HG02981 (cell line): ENCODE data around the gene ANO10.
A peak's percentile ranks its signal among the peaks of the same experiment; 100 is the strongest.
"Not testable (repeated sequence)": the region's sequence is repeated elsewhere in the genome, so short reads cannot be mapped to it uniquely, and the experiment has no call there.

ENCODE experiments used
- ATAC-seq: cut with Tn5 transposase; IDR thresholded peaks from one replicate; pipeline ENCODE4 v1.9.1; 2021; ENCODE audit warnings: mild to moderate bottlenecking, moderate library complexity; ENCODE audit not compliant: unreplicated experiment

The ANO10 gene

DNA sequence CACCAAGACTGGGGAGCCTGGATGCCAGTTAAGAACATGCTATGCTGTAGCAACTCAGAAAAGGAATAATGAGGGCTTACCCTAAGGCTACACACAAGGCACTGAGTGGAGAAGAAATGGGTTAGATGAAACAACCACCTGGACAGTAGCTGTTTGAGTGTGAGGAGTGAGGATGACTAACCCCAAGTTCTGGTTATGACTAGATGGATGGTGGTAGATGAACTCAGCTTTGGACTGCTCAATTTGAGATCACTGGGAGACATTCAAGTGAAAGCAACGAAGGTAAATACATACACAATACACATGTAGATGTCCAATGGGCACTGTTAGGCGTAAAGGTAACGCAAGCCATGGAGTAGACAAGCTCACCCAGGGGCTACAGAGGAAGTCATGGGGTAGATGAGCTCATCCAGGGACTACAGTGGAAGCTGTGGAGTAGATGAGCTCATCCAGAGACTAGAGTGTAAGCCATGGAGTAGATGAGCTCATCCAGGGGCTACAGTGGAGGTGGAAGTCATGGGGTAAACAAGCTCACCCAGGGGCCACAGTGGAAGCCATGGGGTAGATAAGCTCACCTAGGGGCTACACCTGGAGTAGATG lies 98.3 kb downstream of the ANO10 start:
- peak; percentile 81 for ATAC-seq

DNA sequence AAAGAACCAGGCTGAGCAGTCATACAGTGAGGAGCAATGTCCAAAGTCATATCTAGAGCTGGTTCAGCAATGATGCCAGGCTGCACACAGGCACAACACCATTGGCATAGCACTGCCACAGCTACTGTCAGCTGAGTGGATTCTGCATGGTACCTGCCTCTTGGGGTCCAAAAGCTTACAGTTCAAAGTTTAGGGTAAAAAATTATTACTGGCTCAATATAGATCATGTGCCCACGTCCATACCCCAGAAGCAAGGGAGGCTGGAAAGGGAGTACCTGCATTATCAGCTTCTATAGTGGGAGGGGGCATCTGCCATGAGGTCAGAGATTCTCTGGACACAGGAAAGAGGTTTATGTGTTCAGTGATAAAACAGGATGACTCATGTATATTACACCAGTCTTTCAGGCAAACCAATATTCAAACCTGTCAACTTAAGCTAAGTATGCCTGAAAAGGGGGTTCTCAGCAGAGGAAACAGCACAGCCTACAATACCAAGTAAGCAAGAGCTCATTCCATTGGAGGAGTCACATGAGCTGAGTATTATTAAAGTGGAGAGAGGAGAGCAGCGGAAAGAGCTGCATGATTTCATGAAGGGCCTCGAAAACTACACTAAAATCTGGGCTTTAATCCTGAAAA lies 99.0 kb downstream of the ANO10 start:
- ATAC-seq: no peak

- no peak for ATAC-seq
Measured at GRCh38 chr3:43521941-43522340, 99.9 kb downstream of the ANO10 start.

GRCh38 chr3:43518515-43518914 lies 103.3 kb downstream of the ANO10 start:
- ATAC-seq: not testable (repeated sequence)

DNA sequence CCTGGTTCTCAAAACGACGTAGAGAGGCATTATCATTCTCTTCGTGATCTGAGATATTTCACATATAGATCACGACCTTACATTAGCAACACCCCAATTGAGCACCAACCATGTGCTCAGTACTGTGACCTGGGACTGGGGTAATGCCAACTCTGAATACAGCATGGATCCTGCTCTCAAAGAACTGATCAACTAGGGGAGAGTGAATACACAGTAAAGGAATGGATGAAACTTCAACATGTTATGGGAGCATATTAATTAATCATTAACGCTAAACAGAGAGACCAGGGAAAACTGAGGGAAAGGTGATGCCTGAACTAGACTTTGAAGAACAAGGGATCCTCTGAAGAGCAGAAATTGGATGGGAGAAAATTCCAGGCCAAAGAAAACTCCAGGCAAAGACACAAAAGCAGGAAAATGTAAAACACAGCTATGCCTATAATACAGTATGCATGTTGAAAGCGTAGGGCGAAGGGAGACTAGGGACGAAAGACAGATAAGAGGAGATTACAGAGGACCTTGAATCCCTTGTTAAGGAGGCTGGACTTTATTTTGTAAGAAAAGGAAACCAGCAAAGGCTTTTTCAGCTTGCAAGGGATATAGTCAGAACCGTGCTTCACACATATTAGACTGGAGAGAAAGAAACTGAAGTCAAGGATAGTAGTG lies 105.7 kb downstream of the ANO10 start:
- no peak for ATAC-seq

GRCh38 chr3:43515208-43515917 lies 106.4 kb downstream of the ANO10 start:
- ATAC-seq: no peak

DNA sequence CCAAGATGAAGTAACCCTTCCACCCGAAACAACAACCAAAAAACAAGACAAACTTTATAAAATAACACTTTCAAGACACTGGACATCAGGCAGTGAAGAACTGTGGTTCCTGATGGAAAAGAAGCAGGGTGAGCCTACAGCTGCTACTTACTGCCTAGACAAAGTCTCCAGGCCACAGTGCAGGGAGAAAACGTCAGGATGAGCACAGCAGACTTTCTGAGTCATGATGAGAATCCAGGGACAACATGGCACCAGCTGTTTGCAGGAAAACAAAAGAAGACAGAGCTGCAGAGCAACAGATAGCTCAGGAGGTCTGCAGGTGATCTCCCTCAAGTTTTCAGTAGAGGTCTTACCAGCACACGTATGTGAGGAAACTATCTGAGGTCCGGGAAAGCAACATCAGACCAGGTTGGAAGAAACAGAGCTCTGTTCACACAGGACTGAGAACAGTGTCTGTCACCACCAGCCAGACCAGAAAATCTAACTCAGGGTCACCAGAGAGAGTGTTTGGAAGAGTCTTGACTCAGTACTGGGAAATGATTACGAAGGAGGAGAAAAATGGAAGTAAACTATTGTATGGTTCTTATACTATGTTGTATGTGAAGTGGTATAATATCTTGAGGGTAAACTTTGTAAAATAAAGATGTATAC lies 108.9 kb downstream of the ANO10 start:
- no peak for ATAC-seq

DNA sequence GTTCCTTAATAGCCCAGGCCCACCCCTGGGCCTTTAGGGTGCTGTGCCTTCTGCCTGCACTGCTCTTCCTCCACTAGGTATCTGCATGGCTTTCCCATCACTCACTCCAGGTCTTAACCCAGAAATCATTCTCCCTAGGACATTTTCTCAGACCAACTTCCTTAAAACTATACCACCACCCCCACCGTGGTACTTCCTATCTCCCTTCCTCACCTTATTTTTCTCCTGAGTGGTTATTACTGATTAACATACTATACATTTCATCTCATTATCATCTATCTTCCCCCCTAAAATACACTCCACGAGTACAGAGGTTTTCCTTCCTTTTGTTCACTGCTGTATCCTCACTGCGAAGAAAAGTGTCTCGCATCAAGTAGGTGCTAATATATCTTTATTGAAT lies 115.2 kb downstream of the ANO10 start:
- ATAC-seq: no peak

DNA sequence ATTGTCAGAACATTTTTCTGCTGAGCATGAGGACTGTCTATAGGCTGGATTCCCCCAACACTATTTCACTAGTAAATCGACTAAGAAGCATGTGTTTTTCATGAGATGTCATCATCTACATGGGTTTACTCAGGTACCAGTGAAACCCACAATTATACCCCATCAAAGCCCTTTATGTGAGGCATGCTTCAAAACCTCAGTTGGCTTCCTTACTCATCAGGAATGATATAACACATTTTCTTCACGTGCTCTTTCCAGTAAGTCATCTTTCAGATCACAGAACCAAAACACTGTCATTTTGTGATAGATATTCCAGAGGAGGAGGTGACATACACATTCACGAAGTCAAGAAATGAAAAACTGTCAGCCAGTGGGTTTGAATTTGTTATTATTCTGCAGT lies 116.5 kb downstream of the ANO10 start:
- ATAC-seq: no peak

- ATAC-seq: no peak
Measured at GRCh38 chr3:43503067-43503728, 118.6 kb downstream of the ANO10 start.

DNA sequence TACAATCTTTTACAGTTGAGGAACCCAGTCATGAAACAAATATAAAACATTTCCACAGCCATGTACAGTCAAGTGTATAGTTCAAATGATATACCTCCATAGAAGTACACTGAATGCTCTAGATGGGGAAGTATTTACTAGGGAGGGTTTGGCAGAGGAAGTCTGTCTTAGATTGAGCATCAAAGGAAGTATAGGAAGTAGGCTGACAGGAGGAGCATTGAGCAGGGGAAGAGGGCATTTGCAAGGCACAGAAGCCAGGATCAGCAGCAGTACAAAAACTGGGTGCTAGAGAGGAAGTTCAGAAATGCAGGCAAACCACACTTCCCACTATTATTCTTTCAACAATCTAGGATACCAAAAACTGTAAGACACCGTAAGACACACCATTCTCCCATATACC lies 122.6 kb downstream of the ANO10 start:
- ATAC-seq: no peak

- no peak for ATAC-seq
Measured at GRCh38 chr3:43497905-43498365, 123.9 kb downstream of the ANO10 start.

- no peak for ATAC-seq
Measured at GRCh38 chr3:43497422-43497821, 124.4 kb downstream of the ANO10 start.

GRCh38 chr3:43496740-43497375 lies 125.0 kb downstream of the ANO10 start:
- ATAC-seq: no peak

DNA sequence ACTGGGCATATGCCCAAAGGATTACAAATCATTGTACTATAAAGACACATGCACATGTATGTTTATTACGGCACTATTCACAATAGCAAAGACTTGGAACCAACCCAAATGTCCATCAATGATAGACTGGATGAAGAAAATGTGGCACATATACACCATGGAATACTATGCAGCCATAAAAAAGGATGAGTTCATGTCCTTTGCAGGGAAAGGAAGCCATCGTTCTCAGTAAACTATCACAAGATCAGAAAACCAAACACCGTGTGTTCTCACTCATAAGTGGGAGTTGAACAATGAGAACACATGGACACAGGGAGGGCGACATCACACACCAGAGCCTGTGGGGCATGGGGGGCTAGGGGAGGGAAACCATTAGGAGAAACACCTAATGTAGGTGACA lies 128.9 kb downstream of the ANO10 start:
- ATAC-seq: not testable (repeated sequence)

DNA sequence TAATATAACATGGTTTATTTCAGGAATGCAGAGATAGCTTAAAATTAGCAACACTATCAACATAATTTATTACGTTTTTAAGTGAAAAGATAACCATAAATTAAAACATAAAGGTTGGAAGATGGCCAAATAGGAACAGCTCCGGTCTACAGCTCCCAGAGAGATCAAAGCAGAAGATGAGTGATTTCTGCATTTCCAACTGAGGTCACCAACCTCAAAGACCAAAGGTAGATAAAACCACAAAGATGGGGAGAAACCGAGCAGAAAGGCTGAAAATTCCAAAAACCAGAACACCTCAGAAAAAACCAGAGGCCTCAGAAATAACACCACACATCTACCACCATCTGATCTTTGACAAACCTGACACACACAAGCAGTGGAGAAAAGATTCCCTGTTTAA lies 130.0 kb downstream of the ANO10 start:
- not testable (repeated sequence) for ATAC-seq

- ATAC-seq: no peak
Measured at GRCh38 chr3:43490640-43491185, 131.1 kb downstream of the ANO10 start.

- no peak for ATAC-seq
Measured at GRCh38 chr3:43489930-43490329, 131.9 kb downstream of the ANO10 start.

- ATAC-seq: no peak
Measured at GRCh38 chr3:43485931-43486330, 135.9 kb downstream of the ANO10 start.
